ENCODE results near the gene OR5C1. TPM values are rescaled to one million over a fixed set of nuclear protein-coding genes. Genes with fewer than 3 reads are reported as not detected.
"Not testable (repeated sequence)": the region's sequence is repeated elsewhere in the genome, so short reads cannot be mapped to it uniquely, and the experiment has no call there.

OR5C1 gene
- total RNA-seq, 1 donor from 2014 or later: not detected

- no peak for FAIRE-seq
- DNase-seq (ENCODE audit: low read depth): no peak
- no peak for TF ChIP-seq CTCF (IDR thresholded peaks at IDR 0.05; ENCODE audit: insufficient read depth, low read length, severe bottlenecking)
- Histone ChIP-seq H3K4me3 (ENCODE audit: low read depth, low read length) (no peak overlapping the region), H3K27me3 (ENCODE audit: control insufficient read depth, insufficient read depth, low read length) (no peaks in the 10 kb centered on the region), H3K36me3 (ENCODE audit: control insufficient read depth, insufficient read depth, low read length) (peaks cover 13% of the 10 kb centered on the region)
Observed at GRCh38 chr9:122822056-122822455, 33.3 kb downstream of the OR5C1 start.

DNA sequence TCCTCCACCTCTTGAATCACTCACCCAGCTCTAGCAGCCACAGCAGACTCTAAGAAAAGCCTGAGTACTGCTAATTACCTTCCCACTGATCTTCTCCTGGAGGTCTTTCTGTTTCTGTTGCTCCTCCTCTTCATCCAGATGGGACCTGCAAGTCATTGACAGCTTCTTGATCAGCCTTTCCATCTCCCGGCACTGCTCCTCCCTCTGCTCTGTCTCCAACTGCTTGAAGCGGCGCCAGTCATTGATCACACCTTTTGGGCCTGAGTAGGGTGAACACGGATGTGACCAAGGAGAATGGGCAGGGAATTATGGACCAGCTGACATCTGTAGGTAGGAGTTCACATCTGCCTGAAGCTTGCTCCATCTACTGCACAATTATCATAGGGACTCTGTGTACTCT, 34.2 kb downstream of the OR5C1 start:
- no peak for TF ChIP-seq CTCF (IDR thresholded peaks at IDR 0.05; ENCODE audit: insufficient read depth, low read length, severe bottlenecking)
- Histone ChIP-seq H3K4me3 (ENCODE audit: low read depth, low read length) (no peak overlapping the region), H3K27me3 (ENCODE audit: control insufficient read depth, insufficient read depth, low read length) (no peaks in the 10 kb centered on the region), H3K36me3 (ENCODE audit: control insufficient read depth, insufficient read depth, low read length) (peaks cover 13% of the 10 kb centered on the region)
- FAIRE-seq (no peak), DNase-seq (ENCODE audit: low read depth) (no peak)

GRCh38 chr9:122827761-122828093, 39.0 kb downstream of the OR5C1 start:
- Histone ChIP-seq H3K27me3 (ENCODE audit: control insufficient read depth, insufficient read depth, low read length) (no peaks in the 10 kb centered on the region), H3K36me3 (ENCODE audit: control insufficient read depth, insufficient read depth, low read length) (peaks cover 7% of the 10 kb centered on the region), H3K4me3 (ENCODE audit: low read depth, low read length) (peak overlapping the region; percentile 100)
- DNase-seq (ENCODE audit: low read depth) (peak; percentile 14), FAIRE-seq (no peak)
- no peak for TF ChIP-seq CTCF (IDR thresholded peaks at IDR 0.05; ENCODE audit: insufficient read depth, low read length, severe bottlenecking)

GRCh38 chr9:122828965-122829284, 40.2 kb downstream of the OR5C1 start:
- DNase-seq (ENCODE audit: low read depth); FAIRE-seq; H3K36me3 ChIP-seq (ENCODE audit: control insufficient read depth, insufficient read depth, low read length); H3K27me3 ChIP-seq (ENCODE audit: control insufficient read depth, insufficient read depth, low read length): not testable (repeated sequence)
- peak overlapping the region; percentile 100 for H3K4me3 ChIP-seq (ENCODE audit: low read depth, low read length)

GRCh38 chr9:122832194-122832593, 43.5 kb downstream of the OR5C1 start:
- Histone ChIP-seq H3K4me3 (ENCODE audit: low read depth, low read length) (no peak overlapping the region), H3K36me3 (ENCODE audit: control insufficient read depth, insufficient read depth, low read length) (no peaks in the 10 kb centered on the region), H3K27me3 (ENCODE audit: control insufficient read depth, insufficient read depth, low read length) (no peaks in the 10 kb centered on the region)
- TF ChIP-seq CTCF (IDR thresholded peaks at IDR 0.05; ENCODE audit: insufficient read depth, low read length, severe bottlenecking): no peak
- no peak for DNase-seq (ENCODE audit: low read depth)
- no peak for FAIRE-seq

DNA sequence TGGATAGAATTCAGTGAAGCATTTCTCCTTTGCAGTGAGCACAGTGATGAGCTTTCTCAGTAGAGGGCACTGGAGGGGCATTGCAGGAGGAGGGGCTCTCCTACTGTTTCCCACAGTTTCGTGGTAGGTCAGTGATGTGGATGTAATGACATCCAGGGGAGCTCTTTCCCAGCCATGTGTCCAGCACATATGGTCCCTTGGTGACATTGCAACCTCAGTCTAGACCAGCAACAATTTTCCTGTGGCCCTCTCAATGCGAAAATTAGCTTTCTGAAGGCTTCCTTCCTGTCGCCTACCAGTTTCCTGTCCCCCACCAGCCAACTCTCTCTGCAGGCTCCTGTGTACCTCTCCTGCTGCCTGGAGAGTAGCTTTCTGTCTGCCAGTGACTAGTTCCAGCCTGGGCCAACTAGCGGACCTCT, 46.6 kb downstream of the OR5C1 start:
- FAIRE-seq (no peak), DNase-seq (ENCODE audit: low read depth) (no peak)
- Histone ChIP-seq H3K4me3 (ENCODE audit: low read depth, low read length) (no peak overlapping the region), H3K27me3 (ENCODE audit: control insufficient read depth, insufficient read depth, low read length) (no peaks in the 10 kb centered on the region), H3K36me3 (ENCODE audit: control insufficient read depth, insufficient read depth, low read length) (no peaks in the 10 kb centered on the region)
- no peak for TF ChIP-seq CTCF (IDR thresholded peaks at IDR 0.05; ENCODE audit: insufficient read depth, low read length, severe bottlenecking)

Measured in bronchial epithelial cell (primary cell).